ENCODE results near the gene AURKA. TPM values are rescaled to one million over a fixed set of nuclear protein-coding genes. Genes with fewer than 3 reads are reported as not detected.

The AURKA gene
- total and polyA plus RNA-seq, 4 donors: 0.88 to 41.6 (median 2.7) TPM

DNA sequence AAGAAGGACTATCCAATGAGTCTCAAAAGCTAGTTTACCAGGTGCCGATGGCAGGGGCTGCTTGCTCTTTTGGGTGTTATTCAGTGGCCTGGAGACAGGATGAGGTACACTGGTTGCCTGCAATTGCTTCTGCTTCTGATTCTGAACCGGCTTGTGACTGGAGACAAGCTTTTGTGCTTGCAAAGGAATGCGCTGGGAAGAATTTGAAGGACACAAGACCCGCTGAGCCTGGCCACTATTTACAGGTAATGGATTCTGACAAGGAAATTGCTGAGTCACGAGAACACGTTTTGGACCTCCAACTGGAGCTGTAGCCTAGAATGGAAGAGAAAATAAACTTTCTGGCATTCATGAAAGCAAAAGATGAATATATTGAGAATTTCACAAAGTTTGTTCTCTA, 5.8 kb downstream of the AURKA start:
- H3K36me3 ChIP-seq (ENCODE audit: control insufficient read depth in 4 of 4, insufficient read depth in 3 of 4, low read depth in 1 of 4, low read length in 3 of 4): peaks cover 0 to 6% (median 1%) of the 10 kb centered on the region in 4 donors
- TF ChIP-seq RXRA (IDR thresholded peaks at IDR 0.05): no peak
- TF ChIP-seq NR2F2 (IDR thresholded peaks at IDR 0.05): no peak
- TF ChIP-seq FOXA1 (IDR thresholded peaks at IDR 0.05): no peak
- no peak for TF ChIP-seq RAD21 (IDR thresholded peaks at IDR 0.05)
- no peak for TF ChIP-seq YY1 (IDR thresholded peaks at IDR 0.05)
- no peak for TF ChIP-seq GABPA (IDR thresholded peaks at IDR 0.05 in 1 of 2, conservative IDR thresholded peaks at IDR 0.05 in 1 of 2)
- no peak for TF ChIP-seq HNF4G (IDR thresholded peaks at IDR 0.05)
- TF ChIP-seq TAF1 (conservative IDR thresholded peaks at IDR 0.05): no peak
- no peak for TF ChIP-seq ATF3 (IDR thresholded peaks at IDR 0.05)
- 97% methylated on average over 6 of the region's 6 CpGs for WGBS

DNA sequence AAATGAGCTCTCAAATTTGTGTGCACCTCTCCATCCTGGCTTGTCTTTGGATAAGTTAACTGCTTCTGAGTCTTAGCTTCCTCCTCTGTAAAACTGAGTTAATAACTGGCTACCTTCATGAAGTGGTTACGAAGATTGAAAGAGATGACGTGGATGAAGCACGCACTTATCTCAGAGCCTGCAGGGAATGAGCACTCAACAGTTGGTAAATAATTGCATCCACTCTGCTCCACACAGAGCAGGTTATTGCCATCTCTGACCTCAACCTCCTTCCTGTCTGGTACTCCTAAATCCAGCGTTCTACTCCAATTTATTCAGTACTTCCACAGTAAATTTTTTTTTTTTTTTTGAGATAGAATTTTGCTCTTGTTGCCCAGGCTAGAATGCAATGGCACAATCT, 6.9 kb downstream of the AURKA start:
- WGBS: 96% methylated on average over 4 of the region's 4 CpGs
- no peak overlapping the region for H3K9ac ChIP-seq (ENCODE audit: low read depth in 1 of 2, low read length in 2 of 2)
- no peak overlapping the region for H3K27ac ChIP-seq (ENCODE audit: low read depth in 1 of 2, low read length in 2 of 2)
- no peaks in the 10 kb centered on the region for H3K4me1 ChIP-seq (ENCODE audit: control insufficient read depth in 4 of 4, insufficient read depth in 4 of 4, low read length in 3 of 4)
- H3K9me3 ChIP-seq (ENCODE audit: control insufficient read depth in 4 of 4, low read length in 3 of 4): no peaks in the 10 kb centered on the region
- H3K36me3 ChIP-seq (ENCODE audit: control insufficient read depth in 4 of 4, insufficient read depth in 3 of 4, low read depth in 1 of 4, low read length in 3 of 4): peaks cover 0 to 6% (median 1%) of the 10 kb centered on the region in 4 donors
- TF ChIP-seq HNF4G (IDR thresholded peaks at IDR 0.05) (no peak), FOXA2 (IDR thresholded peaks at IDR 0.05) (no peak), RXRA (IDR thresholded peaks at IDR 0.05) (no peak), TAF1 (conservative IDR thresholded peaks at IDR 0.05) (no peak), MAX (IDR thresholded peaks at IDR 0.05) (no peak), REST (IDR thresholded peaks at IDR 0.05) (no peak), SP1 (IDR thresholded peaks at IDR 0.05) (no peak)
- TF ChIP-seq, protein P1, sequence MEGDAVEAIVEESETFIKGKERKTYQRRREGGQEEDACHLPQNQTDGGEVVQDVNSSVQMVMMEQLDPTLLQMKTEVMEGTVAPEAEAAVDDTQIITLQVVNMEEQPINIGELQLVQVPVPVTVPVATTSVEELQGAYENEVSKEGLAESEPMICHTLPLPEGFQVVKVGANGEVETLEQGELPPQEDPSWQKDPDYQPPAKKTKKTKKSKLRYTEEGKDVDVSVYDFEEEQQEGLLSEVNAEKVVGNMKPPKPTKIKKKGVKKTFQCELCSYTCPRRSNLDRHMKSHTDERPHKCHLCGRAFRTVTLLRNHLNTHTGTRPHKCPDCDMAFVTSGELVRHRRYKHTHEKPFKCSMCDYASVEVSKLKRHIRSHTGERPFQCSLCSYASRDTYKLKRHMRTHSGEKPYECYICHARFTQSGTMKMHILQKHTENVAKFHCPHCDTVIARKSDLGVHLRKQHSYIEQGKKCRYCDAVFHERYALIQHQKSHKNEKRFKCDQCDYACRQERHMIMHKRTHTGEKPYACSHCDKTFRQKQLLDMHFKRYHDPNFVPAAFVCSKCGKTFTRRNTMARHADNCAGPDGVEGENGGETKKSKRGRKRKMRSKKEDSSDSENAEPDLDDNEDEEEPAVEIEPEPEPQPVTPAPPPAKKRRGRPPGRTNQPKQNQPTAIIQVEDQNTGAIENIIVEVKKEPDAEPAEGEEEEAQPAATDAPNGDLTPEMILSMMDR (IDR thresholded peaks at IDR 0.05; ENCODE audit: low read depth, low read length, missing input control): no peak
- no peak overlapping the region for H3K4me3 ChIP-seq (ENCODE audit: low read depth in 1 of 3, low read length in 3 of 3)
- no peak for DNase-seq (ENCODE audit: low spot score)
- no peaks in the 10 kb centered on the region for H3K27me3 ChIP-seq (ENCODE audit: control insufficient read depth in 4 of 4, insufficient read depth in 4 of 4, low read length in 3 of 4)

More for the DNA sequence above, 5.8 kb downstream of the AURKA start:
- Histone ChIP-seq H3K4me1 (ENCODE audit: control insufficient read depth in 4 of 4, insufficient read depth in 4 of 4, low read length in 3 of 4) (peaks cover 0 to 4% (median 3%) of the 10 kb centered on the region in 4 donors), H3K27me3 (ENCODE audit: control insufficient read depth in 4 of 4, insufficient read depth in 4 of 4, low read length in 3 of 4) (no peaks in the 10 kb centered on the region), H3K4me3 (ENCODE audit: low read depth in 1 of 3, low read length in 3 of 3) (no peak overlapping the region), H3K9me3 (ENCODE audit: control insufficient read depth in 4 of 4, low read length in 3 of 4) (no peaks in the 10 kb centered on the region), H3K27ac (ENCODE audit: low read depth in 1 of 2, low read length in 2 of 2) (no peak overlapping the region), H3K9ac (ENCODE audit: low read depth in 1 of 2, low read length in 2 of 2) (no peak overlapping the region)
- DNase-seq (ENCODE audit: low spot score): no peak

Data from liver (tissue), 9 donors.